Thyroid gland (tissue), 4 donors: Measurements from ENCODE around the gene ANKRD1. TPM values are rescaled to one million over a fixed set of nuclear protein-coding genes. Genes with fewer than 3 reads are reported as not detected.
A peak's percentile ranks its signal among the peaks of the same experiment; 100 is the strongest.
"Not testable (repeated sequence)": the region's sequence is repeated elsewhere in the genome, so short reads cannot be mapped to it uniquely, and the experiment has no call there.

Experiments used
- DNase-seq, 2 donors: peaks; one replicate each; pipeline ENCODE4 v3.0.0-alpha.2; 2019
- H3K27ac ChIP-seq, 3 donors: fragments of 200-600 bp; sonication (generic); 1 replicate in 2 of 3; 2 replicates in 1 of 3; pipeline ENCODE4 v1.5.1; 2016 to 2019; ENCODE audit warnings: mild to moderate bottlenecking in 1 of 3, moderate library complexity in 1 of 3
- H3K27me3 ChIP-seq: fragments of 200-600 bp; sonication (generic); one replicate; pipeline ENCODE4 v1.5.1; 2019
- H3K36me3 ChIP-seq, 2 donors: fragments of 200-600 bp; sonication (generic); one replicate each; pipeline ENCODE4 v1.5.1; 2016 to 2019
- H3K4me1 ChIP-seq, 2 donors: fragments of 200-600 bp; sonication (generic); one replicate each; pipeline ENCODE4 v1.5.1; 2017 to 2019
- H3K4me3 ChIP-seq, 3 donors: fragments of 200-600 bp; sonication (generic); replicated peaks in 1 of 3; 1 replicate in 2 of 3; 2 replicates in 1 of 3; pipeline ENCODE4 v1.5.1; 2016; ENCODE audit warnings: mild to moderate bottlenecking in 1 of 3
- H3K9me3 ChIP-seq: fragments of 200-600 bp; sonication (generic); one replicate; pipeline ENCODE4 v1.5.1; 2017
- POLR2A ChIP-seq, 2 donors: fragments of 450-650 bp; IDR thresholded peaks; one replicate each; pipeline ENCODE4 v1.6.1; 2017; ENCODE audit warnings: antibody characterized with exemption in 2 of 2, mild to moderate bottlenecking in 2 of 2, moderate library complexity in 1 of 2
- WGBS, 2 donors: methylation state at CpG; one replicate each; pipeline ENCODE4 v1.1.5; 2017; 5-methylcytosine and 5-hydroxymethylcytosine counted together
- intact Hi-C: fragments of 100-400 bp; cut with DNase I; formaldehyde crosslinking; loops from one replicate; pipeline ENCODE4 v1.15.1; 2023
- total RNA-seq, 4 donors: library from RNA; depleted of rRNA; stranded (reverse); fragments of >200 nt; gene quantifications; one replicate each; pipeline ENCODE4 v1.2.3, GENCODE V29; 2016
- TF ChIP-seq, protein P1 (sequence below), 6 experiments: fragments of 200-600 bp in 3 of 6; fragments of 450-650 bp in 3 of 6; sonication (generic) in 3 of 6; IDR thresholded peaks; one replicate each; pipeline ENCODE4 v1.5.1; 2016 to 2019; ENCODE audit warnings: antibody characterized with exemption in 6 of 6, mild to moderate bottlenecking in 2 of 6, inconsistent platforms in 1 of 6, moderate library complexity in 1 of 6

Gene ANKRD1
- total RNA-seq, 4 donors from 2014 or later, result 0.94 TPM; not detected in 3

DNA sequence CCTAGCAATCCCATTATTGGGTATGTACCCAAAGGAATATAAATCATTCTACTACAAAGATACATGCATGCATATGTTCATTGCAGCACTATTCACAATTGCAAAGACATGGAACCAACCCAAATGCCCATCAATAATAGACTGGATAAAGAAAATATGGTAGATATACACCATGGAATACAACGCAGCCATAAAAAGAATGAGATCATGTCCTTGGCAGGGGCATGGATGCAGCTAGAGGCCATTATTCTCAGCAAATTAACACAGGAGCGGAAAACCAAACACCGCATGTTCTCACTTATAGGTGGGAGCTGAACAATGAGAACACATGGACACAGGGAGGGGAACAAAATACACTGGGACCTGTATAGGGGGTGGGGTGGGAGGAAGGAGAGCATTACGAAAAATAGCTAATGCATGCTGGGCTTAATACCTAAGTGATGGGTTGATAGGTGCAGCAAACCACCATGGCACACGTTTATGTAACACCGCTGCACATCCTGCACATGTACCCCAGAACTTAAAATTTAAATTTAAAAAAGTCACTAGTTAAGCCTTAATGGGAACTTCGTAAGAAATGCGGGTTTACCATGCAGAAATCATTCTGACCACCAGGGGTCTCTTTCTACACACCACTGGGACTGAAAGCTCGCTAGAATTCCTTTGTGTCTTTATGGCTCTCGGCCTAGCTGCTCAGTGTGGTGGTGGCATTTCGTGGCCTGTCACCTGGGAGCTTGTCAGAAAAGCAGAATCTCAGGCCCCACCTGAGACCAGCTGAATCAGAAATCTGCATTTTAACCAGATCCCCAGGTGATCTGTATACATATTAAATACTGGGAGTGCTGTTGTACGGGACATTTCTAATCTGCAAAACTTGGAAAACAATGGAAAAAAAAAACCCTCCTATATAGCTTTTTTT is 9.5 kb downstream of the ANKRD1 start:
- H3K27ac ChIP-seq, result no peak overlapping the region
- TF ChIP-seq, protein P1, sequence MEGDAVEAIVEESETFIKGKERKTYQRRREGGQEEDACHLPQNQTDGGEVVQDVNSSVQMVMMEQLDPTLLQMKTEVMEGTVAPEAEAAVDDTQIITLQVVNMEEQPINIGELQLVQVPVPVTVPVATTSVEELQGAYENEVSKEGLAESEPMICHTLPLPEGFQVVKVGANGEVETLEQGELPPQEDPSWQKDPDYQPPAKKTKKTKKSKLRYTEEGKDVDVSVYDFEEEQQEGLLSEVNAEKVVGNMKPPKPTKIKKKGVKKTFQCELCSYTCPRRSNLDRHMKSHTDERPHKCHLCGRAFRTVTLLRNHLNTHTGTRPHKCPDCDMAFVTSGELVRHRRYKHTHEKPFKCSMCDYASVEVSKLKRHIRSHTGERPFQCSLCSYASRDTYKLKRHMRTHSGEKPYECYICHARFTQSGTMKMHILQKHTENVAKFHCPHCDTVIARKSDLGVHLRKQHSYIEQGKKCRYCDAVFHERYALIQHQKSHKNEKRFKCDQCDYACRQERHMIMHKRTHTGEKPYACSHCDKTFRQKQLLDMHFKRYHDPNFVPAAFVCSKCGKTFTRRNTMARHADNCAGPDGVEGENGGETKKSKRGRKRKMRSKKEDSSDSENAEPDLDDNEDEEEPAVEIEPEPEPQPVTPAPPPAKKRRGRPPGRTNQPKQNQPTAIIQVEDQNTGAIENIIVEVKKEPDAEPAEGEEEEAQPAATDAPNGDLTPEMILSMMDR (IDR thresholded peaks at IDR 0.05), result peak; percentile 68 to 86 (median 76)
- TF ChIP-seq POLR2A (IDR thresholded peaks at IDR 0.05), result no peak
- no peaks in the 10 kb centered on the region for H3K27me3 ChIP-seq
- 34 to 37% methylated on average over 12 of the region's 12 CpGs for WGBS, 2 donors
- intact Hi-C loops, result no loop called here
- H3K4me1 ChIP-seq, result no peaks in the 10 kb centered on the region
- DNase-seq, result peak; percentile 49 to 52
- no peaks in the 10 kb centered on the region for H3K9me3 ChIP-seq
- no peak overlapping the region for H3K4me3 ChIP-seq
- H3K36me3 ChIP-seq, result no peaks in the 10 kb centered on the region

DNA sequence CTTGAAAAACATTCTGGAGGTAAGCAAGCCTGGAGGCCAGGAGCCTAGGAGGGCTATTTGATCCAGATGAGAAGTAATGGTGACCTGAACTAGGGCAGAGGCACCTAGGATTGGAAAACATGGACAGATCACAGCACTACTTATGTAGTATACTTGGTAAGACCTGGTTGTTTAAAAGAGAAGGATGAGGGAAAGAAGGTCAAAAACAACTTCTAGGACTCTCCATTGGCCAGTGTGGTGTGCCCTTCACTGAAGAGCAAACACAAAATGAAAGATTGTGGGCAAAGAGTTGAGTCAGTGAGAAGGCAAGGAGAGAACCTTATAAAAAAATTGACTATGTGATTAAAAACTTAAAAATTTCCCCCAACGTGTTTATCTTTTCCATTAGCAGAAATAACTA is 14.3 kb downstream of the ANKRD1 start:
- Histone ChIP-seq H3K4me1 (no peaks in the 10 kb centered on the region), H3K27me3 (no peaks in the 10 kb centered on the region), H3K4me3 (no peak overlapping the region), H3K27ac (no peak overlapping the region), H3K36me3 (peaks cover 0 to 3% of the 10 kb centered on the region in 2 donors), H3K9me3 (no peaks in the 10 kb centered on the region)
- no peak for DNase-seq
- intact Hi-C loops, result loop anchor here (5.0 kb wide), 1 partner anchor 346 kb away; no protein-coding TSS in a partner anchor
- TF ChIP-seq POLR2A (IDR thresholded peaks at IDR 0.05), result no peak
- TF ChIP-seq, protein P1 (IDR thresholded peaks at IDR 0.05), result no peak
- 86% methylated on average over 1 of the region's 1 CpG for WGBS, 2 donors

DNA sequence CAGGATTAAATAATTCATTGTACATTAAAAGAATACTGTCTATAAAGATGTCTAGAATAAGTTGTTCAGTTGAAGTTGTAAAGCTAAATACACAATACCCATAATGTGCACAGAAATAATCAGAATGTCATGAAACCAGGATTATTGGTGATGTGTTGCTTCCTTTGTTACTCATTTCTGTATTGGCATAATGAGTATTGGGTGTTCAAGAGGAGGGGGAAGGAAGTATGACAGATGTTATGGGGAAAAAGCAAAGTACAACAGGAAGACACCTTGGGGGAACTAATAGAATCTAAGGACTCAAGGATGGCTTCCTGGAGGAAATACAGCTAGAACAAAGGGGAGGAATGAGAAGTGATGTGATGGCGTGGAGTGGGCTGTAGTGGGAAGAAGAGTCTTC is 15.0 kb downstream of the ANKRD1 start:
- 66 to 91% methylated on average over 1 of the region's 1 CpG for WGBS, 2 donors
- peaks cover 0 to 3% of the 10 kb centered on the region in 2 donors for H3K36me3 ChIP-seq
- intact Hi-C loops, result loop anchor here (5.0 kb wide), 1 partner anchor 346 kb away; no protein-coding TSS in a partner anchor

DNA sequence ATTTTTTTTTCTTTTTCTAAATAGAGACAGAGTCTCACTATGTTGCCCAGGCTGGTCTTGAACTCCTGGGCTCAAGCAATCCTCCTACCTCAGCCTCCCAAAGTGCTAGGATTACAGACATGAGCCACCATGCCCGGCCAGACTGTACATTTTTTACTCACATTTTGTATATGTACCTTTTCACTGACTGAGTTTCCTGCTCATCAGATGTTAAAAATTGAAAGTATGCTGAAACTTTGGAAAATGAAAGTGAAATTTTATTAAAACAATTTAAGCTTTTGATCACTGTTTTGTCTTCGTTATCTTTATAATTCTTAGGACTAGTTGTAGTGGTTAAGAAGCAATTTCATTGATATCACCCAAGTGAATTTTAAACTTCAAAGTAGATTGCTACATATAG is 24.0 kb downstream of the ANKRD1 start:
- H3K27me3 ChIP-seq, H3K4me3 ChIP-seq, H3K27ac ChIP-seq, H3K9me3 ChIP-seq, intact Hi-C loops, H3K4me1 ChIP-seq, DNase-seq: not testable (repeated sequence)
- 82 to 90% methylated on average over 2 of the region's 2 CpGs for WGBS, 2 donors
- H3K36me3 ChIP-seq, result peaks cover 5 to 11% of the 10 kb centered on the region in 2 donors

More for the DNA sequence above, 15.0 kb downstream of the ANKRD1 start:
- Histone ChIP-seq H3K4me3 (no peak overlapping the region), H3K4me1 (no peaks in the 10 kb centered on the region), H3K27me3 (no peaks in the 10 kb centered on the region), H3K27ac (no peak overlapping the region), H3K9me3 (no peaks in the 10 kb centered on the region)
- TF ChIP-seq, protein P1 (IDR thresholded peaks at IDR 0.05), result no peak
- no peak for TF ChIP-seq POLR2A (IDR thresholded peaks at IDR 0.05)
- no peak for DNase-seq

DNA sequence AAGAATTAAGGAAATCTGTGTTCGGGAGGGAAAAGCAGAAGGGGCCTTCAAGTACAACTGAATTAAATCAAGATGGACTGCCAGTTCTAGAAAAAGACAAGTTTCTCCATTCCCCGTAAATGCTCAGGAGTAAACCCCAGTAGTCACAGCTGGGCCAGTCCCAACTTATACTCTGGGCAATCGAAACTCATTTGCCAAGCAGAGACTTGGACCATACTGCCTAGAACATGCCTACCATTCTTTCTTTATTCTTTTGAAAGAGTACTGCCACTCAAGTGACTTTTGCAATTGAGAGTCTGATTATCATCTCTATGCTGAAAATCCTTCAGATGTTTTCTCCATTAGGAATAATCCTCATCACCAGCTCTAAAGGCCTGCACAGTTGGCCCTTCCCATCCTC is 27.7 kb downstream of the ANKRD1 start:
- no peak overlapping the region for H3K27ac ChIP-seq
- peaks cover 15 to 16% of the 10 kb centered on the region in 2 donors for H3K36me3 ChIP-seq
- WGBS, 2 donors, result 93 to 94% methylated on average over 3 of the region's 3 CpGs
- no peak overlapping the region for H3K4me3 ChIP-seq
- no peaks in the 10 kb centered on the region for H3K4me1 ChIP-seq
- DNase-seq, result no peak
- no peaks in the 10 kb centered on the region for H3K9me3 ChIP-seq
- TF ChIP-seq POLR2A (IDR thresholded peaks at IDR 0.05), result no peak
- TF ChIP-seq, protein P1 (IDR thresholded peaks at IDR 0.05), result no peak
- intact Hi-C loops, result no loop called here
- H3K27me3 ChIP-seq, result no peaks in the 10 kb centered on the region
